ENCODE data around the gene PRPF40B.

DNA sequence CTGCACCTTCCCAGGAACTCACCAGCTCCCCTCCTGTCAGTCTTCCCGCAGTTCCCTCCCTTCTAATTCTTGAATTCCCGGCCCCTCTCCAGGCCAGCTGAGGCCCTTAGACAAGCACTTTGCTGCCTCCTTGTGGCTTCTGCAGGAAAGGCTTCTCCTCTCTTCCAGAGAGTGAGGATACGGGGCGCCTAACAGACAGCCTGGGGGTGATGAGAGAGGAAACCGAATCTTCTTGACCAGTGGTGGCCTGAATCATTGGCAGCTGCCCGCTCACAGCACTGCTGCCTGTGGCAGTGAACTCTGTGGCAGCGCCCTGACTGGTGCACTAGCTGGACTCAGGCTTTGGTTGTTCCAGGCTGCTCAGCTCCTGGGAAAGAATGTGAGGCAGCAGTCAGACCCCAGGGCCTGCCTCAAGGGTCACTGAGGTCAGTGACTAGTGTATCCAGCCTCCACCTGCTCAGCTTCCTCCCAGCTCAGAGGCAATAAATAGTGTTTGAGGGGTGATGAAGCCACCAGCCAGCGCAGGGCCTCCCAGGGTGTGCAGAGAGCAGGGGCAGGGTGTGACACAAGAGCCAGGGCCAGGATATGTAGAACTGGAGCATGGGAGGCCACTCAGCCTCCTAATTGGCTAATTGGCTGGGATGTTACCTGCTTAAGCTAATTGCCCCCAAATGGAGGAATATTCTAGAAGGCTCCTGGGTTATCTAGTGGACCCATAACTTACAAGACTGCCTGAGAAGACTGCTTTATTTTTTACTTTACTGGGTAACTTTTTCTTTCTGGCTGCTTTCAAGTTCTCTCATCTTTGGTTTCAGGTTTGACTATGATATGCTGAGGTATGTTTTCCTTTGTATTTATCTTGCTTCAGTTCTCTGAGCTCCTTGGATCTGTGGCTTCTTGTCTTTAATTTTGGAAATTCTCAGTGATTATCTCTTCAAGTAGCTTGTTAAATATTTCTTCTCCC lies 42.5 kb upstream of the PRPF40B start:
- TF ChIP-seq, protein P1, sequence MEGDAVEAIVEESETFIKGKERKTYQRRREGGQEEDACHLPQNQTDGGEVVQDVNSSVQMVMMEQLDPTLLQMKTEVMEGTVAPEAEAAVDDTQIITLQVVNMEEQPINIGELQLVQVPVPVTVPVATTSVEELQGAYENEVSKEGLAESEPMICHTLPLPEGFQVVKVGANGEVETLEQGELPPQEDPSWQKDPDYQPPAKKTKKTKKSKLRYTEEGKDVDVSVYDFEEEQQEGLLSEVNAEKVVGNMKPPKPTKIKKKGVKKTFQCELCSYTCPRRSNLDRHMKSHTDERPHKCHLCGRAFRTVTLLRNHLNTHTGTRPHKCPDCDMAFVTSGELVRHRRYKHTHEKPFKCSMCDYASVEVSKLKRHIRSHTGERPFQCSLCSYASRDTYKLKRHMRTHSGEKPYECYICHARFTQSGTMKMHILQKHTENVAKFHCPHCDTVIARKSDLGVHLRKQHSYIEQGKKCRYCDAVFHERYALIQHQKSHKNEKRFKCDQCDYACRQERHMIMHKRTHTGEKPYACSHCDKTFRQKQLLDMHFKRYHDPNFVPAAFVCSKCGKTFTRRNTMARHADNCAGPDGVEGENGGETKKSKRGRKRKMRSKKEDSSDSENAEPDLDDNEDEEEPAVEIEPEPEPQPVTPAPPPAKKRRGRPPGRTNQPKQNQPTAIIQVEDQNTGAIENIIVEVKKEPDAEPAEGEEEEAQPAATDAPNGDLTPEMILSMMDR (IDR thresholded peaks at IDR 0.05): peak in 2 of 3 experiments; percentile 52 to 60
- TF ChIP-seq POLR2A (IDR thresholded peaks at IDR 0.05): no peak

Measured in testis (tissue), 2 donors.